Panc1 (cell line): Measurements from ENCODE around the gene SEPTIN5.

ENCODE experiments used
- CTCF ChIP-seq: fragments of 450-650 bp; IDR thresholded peaks from 2 replicates; pipeline ENCODE4 v1.5.1; 2017; ENCODE audit warnings: mild to moderate bottlenecking
- POLR2AphosphoS5 ChIP-seq: IDR thresholded peaks from 2 replicates; pipeline ENCODE4 v1.6.1; 2012; ENCODE audit warnings: mild to moderate bottlenecking, low read depth, low read length, moderate library complexity
- TCF7L2 ChIP-seq: IDR thresholded peaks from 2 replicates; pipeline ENCODE4 v1.6.1; 2011; ENCODE audit warnings: mild to moderate bottlenecking, low read depth, low read length, inconsistent platforms

- TF ChIP-seq CTCF (no peak), TCF7L2 (no peak), POLR2AphosphoS5 (no peak)
Observed at GRCh38 chr22:19715188-19715930, 1.1 kb downstream of the SEPTIN5 start.
